SIG-M5 treated with dmso at 0.1 percent for 504 hours (cell line): ENCODE data around the gene NSRP1.
A peak's percentile ranks its signal among the peaks of the same experiment; 100 is the strongest.
"Not testable (repeated sequence)": the region's sequence is repeated elsewhere in the genome, so short reads cannot be mapped to it uniquely, and the experiment has no call there.

ENCODE experiments used
- DNase-seq: peaks from one replicate; lab custom pipeline; 2025; ENCODE audit not compliant: unreplicated experiment; lab: John Stamatoyannopoulos, UW

NSRP1 gene

DNA sequence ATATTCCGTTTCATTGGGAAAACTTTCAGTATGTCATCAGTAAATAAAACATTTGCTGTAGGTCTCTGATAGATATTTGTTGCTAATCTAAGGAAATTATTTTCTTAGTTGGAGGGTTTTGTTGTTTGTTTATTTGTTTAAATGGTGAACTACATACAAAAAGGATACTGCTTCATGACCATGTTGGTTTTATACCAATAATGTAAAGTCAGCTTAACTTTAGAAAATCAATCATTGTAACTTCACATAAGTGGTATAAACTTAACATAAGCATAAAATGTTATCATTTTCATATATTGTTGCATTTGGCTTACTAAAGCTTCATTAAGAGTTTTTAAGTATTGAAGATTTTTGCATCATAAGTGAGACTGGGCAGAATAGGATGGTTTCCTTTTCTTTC is 57.9 kb downstream of the NSRP1 start:
- no peak for DNase-seq

DNA sequence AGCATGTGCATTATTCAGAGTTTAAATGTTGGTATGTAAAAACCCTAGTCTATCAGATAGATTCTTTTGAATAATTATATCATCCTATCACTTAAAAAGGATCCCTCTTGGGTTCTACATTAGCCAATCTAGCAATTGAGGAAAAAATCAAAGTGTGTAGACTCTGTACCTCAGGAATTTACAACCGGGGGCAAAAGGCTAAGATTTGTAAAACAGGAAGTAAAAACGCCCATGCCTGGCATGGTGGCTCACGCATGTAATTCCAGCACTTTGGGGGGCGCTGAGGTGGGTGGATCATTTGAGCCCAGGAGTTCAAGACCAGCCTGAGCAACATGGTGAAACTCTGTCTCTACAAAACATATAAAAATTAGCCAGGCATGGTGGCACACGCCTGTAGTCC is 60.2 kb downstream of the NSRP1 start:
- DNase-seq = no peak

GRCh38 chr17:30186761-30187160 is 70.1 kb downstream of the NSRP1 start:
- DNase-seq = no peak

GRCh38 chr17:30187573-30187972 is 71.0 kb downstream of the NSRP1 start:
- no peak for DNase-seq

- no peak for DNase-seq
Measured at GRCh38 chr17:30188211-30188939, 71.8 kb downstream of the NSRP1 start.

DNA sequence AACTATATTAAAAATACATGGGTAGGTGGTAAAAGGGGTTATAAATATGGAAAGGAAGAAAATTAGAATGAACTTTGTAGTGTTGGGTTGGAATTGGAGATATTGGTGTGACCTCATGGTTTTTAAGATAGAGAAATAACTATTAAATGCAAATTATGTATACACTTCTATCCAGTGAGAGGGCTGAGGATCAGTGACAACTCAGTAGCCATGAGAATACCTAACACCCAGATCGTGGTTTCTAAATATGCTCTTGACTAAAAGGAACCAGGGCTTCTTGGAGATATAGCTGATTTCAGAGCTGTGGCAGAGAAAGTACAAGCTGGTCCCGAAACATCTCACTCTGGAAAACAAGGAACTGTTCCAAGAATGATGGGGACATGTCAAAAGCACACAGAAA is 74.5 kb downstream of the NSRP1 start:
- no peak for DNase-seq

- DNase-seq = no peak
Measured at GRCh38 chr17:30196504-30196903, 79.9 kb downstream of the NSRP1 start.

DNA sequence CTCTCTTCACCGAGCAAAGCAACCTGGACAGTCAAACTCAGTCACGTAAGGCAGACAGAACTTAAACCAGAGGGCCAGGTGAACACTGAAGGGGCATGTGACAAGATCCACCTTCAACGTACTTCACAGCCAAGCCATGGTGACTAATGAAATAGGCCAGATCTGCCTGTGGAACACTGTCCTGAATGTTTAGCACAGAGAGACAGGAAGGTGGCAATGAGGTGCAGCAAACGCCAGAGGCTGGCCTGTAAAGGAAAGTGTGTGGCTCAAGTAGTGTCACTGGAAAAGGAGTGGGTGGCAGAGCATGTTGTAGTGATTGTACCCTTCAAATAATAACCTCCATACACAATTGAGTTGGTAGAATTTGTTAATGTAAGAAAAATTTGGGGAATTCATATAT is 80.8 kb downstream of the NSRP1 start:
- no peak for DNase-seq

GRCh38 chr17:30199600-30199999 is 83.0 kb downstream of the NSRP1 start:
- no peak for DNase-seq

- no peak for DNase-seq
Measured at GRCh38 chr17:30200106-30200505, 83.5 kb downstream of the NSRP1 start.

GRCh38 chr17:30200656-30201055 is 84.0 kb downstream of the NSRP1 start:
- DNase-seq = not testable (repeated sequence)

GRCh38 chr17:30203471-30203981 is 86.9 kb downstream of the NSRP1 start:
- no peak for DNase-seq

- no peak for DNase-seq
Measured at GRCh38 chr17:30207655-30208054, 91.0 kb downstream of the NSRP1 start.

DNA sequence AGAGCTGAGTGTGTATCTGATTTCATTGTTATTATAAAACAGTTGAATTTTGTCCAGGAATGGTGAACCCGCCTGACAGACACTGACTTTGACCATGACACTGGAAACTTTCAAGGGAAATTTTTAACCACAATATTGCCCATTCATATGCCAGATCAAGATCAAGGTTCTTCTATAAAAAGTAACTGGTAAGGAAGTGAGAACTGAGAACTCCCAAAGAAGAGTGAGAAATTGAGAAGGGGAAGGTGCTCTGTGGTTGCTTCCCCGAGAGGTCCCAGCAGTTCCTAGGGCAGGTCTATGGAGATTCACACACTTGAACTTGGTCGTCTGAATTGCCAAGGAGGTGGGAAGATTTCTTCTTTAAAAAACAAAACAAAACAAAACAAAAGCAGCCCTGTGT is 91.6 kb downstream of the NSRP1 start:
- DNase-seq = peak; percentile 9

DNA sequence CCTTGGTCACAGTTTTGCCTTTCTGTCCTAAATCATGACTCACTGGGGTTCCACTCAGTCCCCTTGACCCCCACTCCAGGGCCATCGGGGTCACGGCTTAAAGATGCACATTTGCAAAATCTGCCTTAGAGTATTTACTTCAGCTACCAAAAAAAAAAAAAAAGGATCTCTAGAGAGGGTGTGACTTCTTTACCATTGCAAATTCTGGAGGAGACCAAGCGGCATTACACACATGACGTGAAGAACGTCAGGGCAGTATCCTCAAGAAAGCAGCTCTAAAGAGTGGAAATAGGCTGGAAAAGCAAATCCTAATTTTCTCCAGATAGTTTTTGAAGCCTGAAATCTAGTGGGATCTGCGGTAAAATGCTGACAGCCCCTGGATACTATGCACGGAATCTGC is 93.3 kb downstream of the NSRP1 start:
- DNase-seq = no peak

- no peak for DNase-seq
Measured at GRCh38 chr17:30210366-30210765, 93.8 kb downstream of the NSRP1 start.

DNA sequence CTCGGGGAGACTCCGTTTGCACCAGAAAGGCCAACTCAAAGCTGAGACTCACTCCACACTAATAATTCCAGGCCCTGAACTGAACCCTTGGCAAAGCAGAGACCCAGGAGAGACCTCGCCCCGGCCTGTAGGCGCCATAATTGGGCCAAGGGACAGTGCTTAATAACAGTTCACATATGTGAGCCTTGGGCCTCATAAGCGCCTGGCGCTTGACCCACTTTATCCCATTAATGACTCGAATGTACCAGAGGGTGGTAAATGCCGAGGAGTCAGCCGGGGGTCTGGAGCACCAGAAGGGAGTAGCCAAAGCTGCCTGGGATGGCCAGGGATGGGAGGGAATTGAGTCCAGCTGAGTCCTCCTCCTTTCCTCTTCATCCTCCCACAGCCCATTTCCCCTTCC is 94.3 kb downstream of the NSRP1 start:
- no peak for DNase-seq

- DNase-seq = no peak
Measured at GRCh38 chr17:30211371-30211770, 94.8 kb downstream of the NSRP1 start.

DNA sequence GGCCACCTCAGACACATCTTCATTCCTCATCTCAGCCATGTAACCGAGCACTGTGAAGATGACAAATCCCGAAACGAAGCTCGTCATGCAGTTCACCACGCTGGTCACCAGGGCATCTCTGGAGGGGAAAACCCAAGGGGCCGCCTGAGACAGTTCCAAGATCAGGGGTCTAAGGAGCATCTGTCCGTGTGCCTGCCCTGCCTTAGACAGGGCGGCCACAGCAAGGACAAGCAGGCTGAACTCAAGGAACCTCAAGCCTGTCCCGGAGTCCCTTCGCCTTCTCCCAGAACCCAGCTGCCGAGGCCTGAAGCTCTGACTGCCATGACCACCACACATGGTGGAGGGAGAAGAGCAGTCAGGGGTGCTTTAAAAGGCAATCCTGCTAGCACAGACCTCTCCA is 96.1 kb downstream of the NSRP1 start:
- DNase-seq = no peak

DNA sequence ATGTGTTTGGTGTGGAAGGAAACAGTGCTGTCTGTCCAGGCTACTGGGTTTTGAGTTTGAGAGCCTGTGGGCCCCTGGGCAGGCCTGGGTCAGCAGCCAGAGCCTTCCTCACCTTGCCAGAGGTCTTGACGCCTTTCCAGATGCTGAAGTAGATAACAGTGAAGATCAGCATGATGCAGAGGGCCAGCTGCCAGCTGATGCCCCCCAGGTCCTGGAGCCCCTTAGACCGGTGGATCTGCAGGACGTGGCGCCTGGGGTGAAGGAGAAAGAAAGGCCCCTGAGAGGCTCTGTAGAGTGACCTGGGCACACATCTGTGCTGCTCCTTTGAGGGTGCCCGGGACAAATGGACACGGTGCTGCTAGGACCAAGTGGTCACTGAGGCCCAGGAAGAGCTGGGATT is 100.4 kb downstream of the NSRP1 start:
- no peak for DNase-seq

DNA sequence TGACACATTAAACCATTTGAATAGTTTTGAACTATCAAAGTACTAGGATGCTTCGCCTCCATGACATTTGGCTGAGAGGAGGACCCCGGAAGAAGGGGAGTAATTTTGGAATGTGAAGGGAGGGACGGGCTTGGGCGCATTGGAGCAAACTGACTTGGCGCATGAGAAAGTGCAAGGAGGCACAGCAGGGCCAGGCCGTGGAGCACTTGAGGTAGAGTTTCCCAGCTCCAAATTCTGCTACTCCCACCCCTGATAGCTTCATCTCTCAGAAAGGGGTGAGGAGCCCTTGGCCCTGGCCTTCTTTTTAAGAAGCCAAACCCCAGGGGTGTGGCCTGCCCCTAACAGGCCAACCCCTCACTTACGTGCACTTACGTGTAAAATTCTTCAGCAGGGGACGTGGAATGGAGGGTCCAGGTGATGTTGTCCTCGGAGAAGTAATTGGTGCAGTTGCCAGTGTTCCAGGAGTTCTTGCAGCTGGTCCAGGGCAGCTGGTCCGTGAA is 101.2 kb downstream of the NSRP1 start:
- no peak for DNase-seq

GRCh38 chr17:30218799-30219198 is 102.2 kb downstream of the NSRP1 start:
- no peak for DNase-seq

GRCh38 chr17:30219315-30219714 is 102.7 kb downstream of the NSRP1 start:
- no peak for DNase-seq
